CD4-positive, alpha-beta T cell (primary cell): ENCODE measurements around the gene ZNF431. TPM values are rescaled to one million over a fixed set of nuclear protein-coding genes. Genes with fewer than 3 reads are reported as not detected.

Experiments
- ATAC-seq: fragments of 200-7000 bp; cut with Tn5 transposase; one replicate; pipeline ENCODE4 v1.10.0; 2022; ENCODE audit warnings: mild to moderate bottlenecking; ENCODE audit not compliant: poor library complexity
- CTCF ChIA-PET: fragments of 350-600 bp; sonication (Branson Sonifier 250); formaldehyde crosslinking; loops from one replicate; lab custom pipeline; 2021; ENCODE audit warnings: antibody characterized with exemption, inconsistent platforms; lab: Charles Lee
- POLR2A ChIA-PET: fragments of 350-600 bp; sonication (Branson Sonifier 250); formaldehyde crosslinking; loops from one replicate; lab custom pipeline; 2021; ENCODE audit warnings: antibody characterized with exemption, inconsistent platforms; lab: Charles Lee
- DNase-seq, 14 experiments: peaks; one replicate each; pipeline ENCODE4 v3.0.0-alpha.2; 2013 to 2020; ENCODE audit warnings: mixed read lengths in 2 of 14
- H3K27ac ChIP-seq, 2 donors: one replicate each; pipeline versions ENCODE4 v1.5.1 to v1.7.0; 2013; ENCODE audit warnings: low read length in 2 of 2, low read depth in 1 of 2, mild to moderate bottlenecking in 1 of 2
- H3K27me3 ChIP-seq, 2 experiments: 1 replicate in 1 of 2; 2 replicates in 1 of 2; pipeline versions ENCODE4 v1.6.1 to v1.7.0; 2013; ENCODE audit warnings: low read length in 2 of 2, control low read depth in 1 of 2, mild to moderate bottlenecking in 1 of 2, moderate library complexity in 1 of 2; ENCODE audit not compliant: insufficient read depth in 2 of 2, control insufficient read depth in 1 of 2
- H3K36me3 ChIP-seq: one replicate; pipeline ENCODE4 v1.6.1; 2013; ENCODE audit warnings: low read length, control low read depth; ENCODE audit not compliant: insufficient read depth
- H3K4me1 ChIP-seq: one replicate; pipeline ENCODE4 v1.6.1; 2013; ENCODE audit warnings: low read length, control low read depth; ENCODE audit not compliant: insufficient read depth
- H3K4me3 ChIP-seq: one replicate; pipeline ENCODE4 v1.5.1; 2013; ENCODE audit warnings: mild to moderate bottlenecking, low read length, moderate library complexity
- H3K9me3 ChIP-seq, 2 experiments: 1 replicate in 1 of 2; 2 replicates in 1 of 2; pipeline versions ENCODE4 v1.6.1 to v1.7.0; 2013; ENCODE audit warnings: low read length in 2 of 2, mild to moderate bottlenecking in 2 of 2, control low read depth in 1 of 2, moderate library complexity in 1 of 2; ENCODE audit not compliant: control insufficient read depth in 1 of 2, insufficient read depth in 1 of 2
- H3K27ac Mint-ChIP-seq: one replicate; pipeline ENCODE4 v1.8.0; 2020; ENCODE audit warnings: mixed read lengths
- H3K27me3 Mint-ChIP-seq: one replicate; pipeline ENCODE4 v1.8.0; 2021; ENCODE audit warnings: mixed read lengths
- H3K36me3 Mint-ChIP-seq: one replicate; pipeline ENCODE4 v1.8.0; 2021; ENCODE audit warnings: low read depth, mixed read lengths
- H3K4me1 Mint-ChIP-seq: one replicate; pipeline ENCODE4 v1.8.0; 2021; ENCODE audit warnings: low read depth, mixed read lengths
- H3K4me3 Mint-ChIP-seq: one replicate; pipeline ENCODE4 v1.8.0; 2020; ENCODE audit warnings: mild to moderate bottlenecking, mixed read lengths
- H3K9me3 Mint-ChIP-seq: one replicate; pipeline ENCODE4 v1.8.0; 2020; ENCODE audit warnings: mixed read lengths
- intact Hi-C, 2 experiments: fragments of 100-400 bp; cut with DNase I in 1 of 2; cut with micrococcal nuclease in 1 of 2; formaldehyde crosslinking; loops; one replicate each; pipeline versions ENCODE4 v1.15.1 to v1.9.0; 2023 to 2025; cut with DNase I, micrococcal nuclease
- total RNA-seq, 174 experiments: library from RNA in 2 of 174; stranded (reverse) in 2 of 174; gene quantifications; one replicate each; pipeline ENCODE4 v1.2.3 and lab custom pipeline; 2021 to 2026
- TF ChIP-seq, protein P1 (sequence below): fragments of 200-600 bp; IDR thresholded peaks from one replicate; pipeline ENCODE4 v1.8.0; 2022; ENCODE audit warnings: antibody characterized with exemption, mild to moderate bottlenecking

ZNF431 gene
- total RNA-seq, 2 experiments from 2014 or later, result 24.6 to 25.9 TPM

GRCh38 chr19:21098291-21098690, 43.5 kb upstream of the ZNF431 start:
- H3K9me3 ChIP-seq, result no peaks in the 10 kb centered on the region
- H3K4me1 ChIP-seq, result no peaks in the 10 kb centered on the region
- H3K4me3 ChIP-seq, result no peak overlapping the region
- no peak overlapping the region for H3K27ac ChIP-seq
- intact Hi-C loops, result no loop called here
- no peaks in the 10 kb centered on the region for H3K27me3 ChIP-seq
- ChIA-PET CTCF (no interaction called here), POLR2A (no interaction called here)
- Mint-ChIP-seq H3K9me3 (no peaks in the 10 kb centered on the region), H3K36me3 (peaks cover 49% of the 10 kb centered on the region), H3K27ac (no peak overlapping the region), H3K4me1 (no peaks in the 10 kb centered on the region), H3K27me3 (no peaks in the 10 kb centered on the region), H3K4me3 (no peak overlapping the region)
- H3K36me3 ChIP-seq, result peaks cover 3% of the 10 kb centered on the region
- TF ChIP-seq, protein P1, sequence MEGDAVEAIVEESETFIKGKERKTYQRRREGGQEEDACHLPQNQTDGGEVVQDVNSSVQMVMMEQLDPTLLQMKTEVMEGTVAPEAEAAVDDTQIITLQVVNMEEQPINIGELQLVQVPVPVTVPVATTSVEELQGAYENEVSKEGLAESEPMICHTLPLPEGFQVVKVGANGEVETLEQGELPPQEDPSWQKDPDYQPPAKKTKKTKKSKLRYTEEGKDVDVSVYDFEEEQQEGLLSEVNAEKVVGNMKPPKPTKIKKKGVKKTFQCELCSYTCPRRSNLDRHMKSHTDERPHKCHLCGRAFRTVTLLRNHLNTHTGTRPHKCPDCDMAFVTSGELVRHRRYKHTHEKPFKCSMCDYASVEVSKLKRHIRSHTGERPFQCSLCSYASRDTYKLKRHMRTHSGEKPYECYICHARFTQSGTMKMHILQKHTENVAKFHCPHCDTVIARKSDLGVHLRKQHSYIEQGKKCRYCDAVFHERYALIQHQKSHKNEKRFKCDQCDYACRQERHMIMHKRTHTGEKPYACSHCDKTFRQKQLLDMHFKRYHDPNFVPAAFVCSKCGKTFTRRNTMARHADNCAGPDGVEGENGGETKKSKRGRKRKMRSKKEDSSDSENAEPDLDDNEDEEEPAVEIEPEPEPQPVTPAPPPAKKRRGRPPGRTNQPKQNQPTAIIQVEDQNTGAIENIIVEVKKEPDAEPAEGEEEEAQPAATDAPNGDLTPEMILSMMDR, result no peak
- DNase-seq (no peak), ATAC-seq (no peak)

- ChIA-PET POLR2A (no interaction called here), CTCF (no interaction called here)
- no peaks in the 10 kb centered on the region for H3K27me3 ChIP-seq
- intact Hi-C loops, result no loop called here
- H3K27ac Mint-ChIP-seq, result no peak overlapping the region
- no peaks in the 10 kb centered on the region for H3K4me1 Mint-ChIP-seq
- peaks cover 3% of the 10 kb centered on the region for H3K36me3 ChIP-seq
- peaks cover 63% of the 10 kb centered on the region for H3K36me3 Mint-ChIP-seq
- DNase-seq, result no peak
- H3K9me3 ChIP-seq, result peaks cover 0 to 6% of the 10 kb centered on the region in 2 experiments
- no peaks in the 10 kb centered on the region for H3K9me3 Mint-ChIP-seq
- no peak overlapping the region for H3K27ac ChIP-seq
- H3K27me3 Mint-ChIP-seq, result no peaks in the 10 kb centered on the region
- TF ChIP-seq, protein P1, result no peak
- no peak for ATAC-seq
- H3K4me3 ChIP-seq, result no peak overlapping the region
- no peak overlapping the region for H3K4me3 Mint-ChIP-seq
- no peaks in the 10 kb centered on the region for H3K4me1 ChIP-seq
Measured at GRCh38 chr19:21101521-21102242, 40.2 kb upstream of the ZNF431 start.

GRCh38 chr19:21109116-21109515, 32.7 kb upstream of the ZNF431 start:
- no peak overlapping the region for H3K4me3 Mint-ChIP-seq
- peaks cover 83% of the 10 kb centered on the region for H3K36me3 Mint-ChIP-seq
- peaks cover 7% of the 10 kb centered on the region for H3K4me1 Mint-ChIP-seq
- POLR2A ChIA-PET, result no interaction called here
- peaks cover 3% of the 10 kb centered on the region for H3K36me3 ChIP-seq
- DNase-seq, result no peak
- no peak overlapping the region for H3K27ac Mint-ChIP-seq
- H3K4me3 ChIP-seq, result no peak overlapping the region
- peaks cover 15% of the 10 kb centered on the region for H3K9me3 Mint-ChIP-seq
- no peak overlapping the region for H3K27ac ChIP-seq
- H3K27me3 Mint-ChIP-seq, result no peaks in the 10 kb centered on the region
- TF ChIP-seq, protein P1, result no peak
- intact Hi-C loops, result no loop called here
- no peak for ATAC-seq
- H3K9me3 ChIP-seq, result peaks cover 0 to 15% of the 10 kb centered on the region in 2 experiments
- H3K27me3 ChIP-seq, result no peaks in the 10 kb centered on the region
- no peaks in the 10 kb centered on the region for H3K4me1 ChIP-seq
- CTCF ChIA-PET, result no interaction called here
